ENCODE measurements around the gene CD34. TPM values are rescaled to one million over a fixed set of nuclear protein-coding genes. Genes with fewer than 3 reads are reported as not detected.

Gene CD34
- total RNA-seq, 2 donors from 2014 or later, result 8.3 to 15.2 TPM

DNA sequence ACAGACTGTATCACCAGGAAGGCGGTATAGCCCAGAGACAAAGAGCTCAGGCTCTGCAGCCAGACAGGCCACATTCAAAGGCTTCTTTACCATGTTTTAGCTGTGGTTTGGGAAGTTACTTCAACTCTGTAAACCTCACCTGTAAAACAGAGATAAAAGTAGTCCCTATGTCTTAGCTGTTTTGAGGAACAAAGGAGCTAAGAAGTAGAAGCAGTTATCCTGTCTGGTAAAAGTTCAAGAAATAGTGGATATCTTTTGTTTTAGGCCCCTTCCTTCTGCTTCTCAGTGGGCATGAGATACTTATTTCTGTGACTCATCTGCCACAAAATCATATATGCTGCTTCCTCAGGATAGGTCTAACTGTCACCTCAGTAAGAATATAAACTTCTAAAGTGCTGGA, 6.5 kb downstream of the CD34 start:
- DNase-seq (no peak), ATAC-seq (no peak)
- intact Hi-C loops (cut with DNase I, micrococcal nuclease), result no loop called here

DNA sequence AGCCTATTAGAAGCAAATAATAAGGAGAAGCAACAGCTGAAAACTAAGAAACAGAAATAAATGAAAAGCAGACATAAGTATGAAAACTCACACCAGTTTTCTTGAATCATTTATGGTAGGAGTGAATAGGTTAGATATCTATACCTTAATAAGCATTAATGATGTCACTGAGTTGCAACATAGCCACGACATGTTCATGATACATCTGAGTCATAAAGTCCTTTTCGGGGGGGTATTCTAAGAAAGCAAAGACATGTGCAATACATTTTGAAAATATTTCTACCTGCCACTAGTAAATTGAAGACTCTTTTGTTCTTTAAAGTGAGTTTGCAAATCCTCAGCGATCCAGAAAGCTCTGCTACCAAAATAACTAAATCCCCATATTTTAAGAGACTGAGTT, 7.2 kb downstream of the CD34 start:
- intact Hi-C loops (cut with DNase I, micrococcal nuclease), result no loop called here
- ATAC-seq, result no peak
- no peak for DNase-seq

DNA sequence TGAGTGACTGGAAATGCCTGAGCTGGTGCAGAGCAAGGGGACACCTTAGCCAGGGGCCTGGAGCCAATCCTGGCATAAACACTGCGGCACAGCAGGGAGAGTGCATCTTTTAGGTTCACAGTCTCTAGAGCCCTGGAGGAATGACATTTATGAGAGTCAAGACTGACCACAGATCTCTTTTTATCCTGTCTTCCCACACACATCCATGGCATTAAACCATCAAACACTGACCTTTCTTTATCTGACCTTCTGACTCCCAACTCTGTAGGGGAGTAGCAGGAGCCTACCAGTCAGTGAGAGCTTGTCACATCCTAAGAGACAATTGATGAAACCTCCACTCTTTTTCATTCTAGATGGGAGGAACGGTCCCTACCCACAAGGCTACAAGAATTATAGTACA, 7.9 kb downstream of the CD34 start:
- intact Hi-C loops (cut with DNase I, micrococcal nuclease), result no loop called here
- ATAC-seq (no peak), DNase-seq (no peak)

DNA sequence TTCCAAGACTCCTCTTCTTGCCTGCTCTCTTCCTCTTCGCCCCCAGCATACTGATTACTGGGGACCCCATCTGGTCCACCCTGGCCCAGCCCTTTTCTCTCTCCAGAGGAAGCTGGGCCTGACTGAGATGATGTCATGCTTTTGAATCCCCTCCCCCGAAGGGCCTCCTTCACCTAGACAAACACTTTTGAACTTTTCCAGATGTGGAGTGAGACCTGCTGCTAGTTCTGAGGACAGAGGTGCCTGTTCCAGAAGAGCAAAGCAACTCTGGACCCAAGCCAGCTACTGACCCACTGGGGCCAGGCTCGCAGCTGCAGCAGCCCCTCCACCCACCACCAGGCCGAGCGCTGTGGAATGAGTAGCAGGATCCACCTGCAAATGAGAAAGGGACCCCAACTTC, 8.4 kb downstream of the CD34 start:
- intact Hi-C loops (cut with DNase I, micrococcal nuclease), result no loop called here

DNA sequence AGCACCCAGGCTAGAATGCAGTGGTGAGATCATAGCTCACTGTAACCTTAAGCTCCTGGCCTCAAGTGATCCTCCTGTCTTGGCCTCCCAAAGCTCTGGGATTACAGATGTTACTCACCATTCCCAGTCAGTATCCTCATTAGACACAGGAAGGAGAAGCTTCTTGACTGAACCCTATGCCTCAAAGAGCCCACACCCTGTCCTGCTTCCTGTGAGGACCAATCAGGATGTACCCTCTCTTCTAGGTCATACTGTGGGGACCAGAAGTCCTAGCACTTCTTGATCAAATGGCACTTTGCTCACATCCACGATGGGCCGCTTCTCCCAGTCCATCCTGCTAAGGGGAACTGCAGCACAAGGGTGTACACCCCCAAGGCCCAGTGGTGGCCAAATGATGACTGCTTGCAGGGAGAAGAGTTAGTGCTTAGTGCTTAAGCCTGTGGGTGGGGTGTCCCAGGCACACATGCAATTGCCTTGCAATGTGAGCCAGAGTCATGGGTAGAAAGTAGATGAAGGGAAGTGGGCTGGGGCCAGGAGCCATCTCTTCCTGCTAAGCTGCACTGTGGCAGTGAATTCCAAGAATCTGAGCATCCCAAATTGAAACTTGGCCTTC, 9.8 kb downstream of the CD34 start:
- DNase-seq (no peak), ATAC-seq (no peak)
- intact Hi-C loops (cut with DNase I, micrococcal nuclease), result no loop called here

More for the DNA sequence above, 8.4 kb downstream of the CD34 start:
- ATAC-seq, result no peak
- DNase-seq, result no peak

DNA sequence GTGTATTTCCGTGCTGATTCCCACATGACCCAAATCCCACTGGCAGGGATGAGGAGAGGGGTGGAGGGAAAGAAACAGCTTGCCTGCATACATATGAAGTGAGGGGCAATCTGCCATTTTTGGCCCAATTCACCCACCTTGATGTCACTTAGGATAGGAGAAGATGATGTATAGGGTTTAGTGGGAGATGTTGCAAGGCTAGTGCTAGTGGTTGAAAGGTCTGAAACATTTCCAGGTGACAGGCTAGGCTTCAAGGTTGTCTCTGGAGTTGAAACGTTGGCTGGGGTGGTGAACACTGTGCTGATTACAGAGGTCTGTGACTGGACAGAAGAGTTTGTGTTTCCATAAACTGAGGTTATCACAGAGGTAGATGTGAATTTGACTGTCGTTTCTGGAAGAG, 12.1 kb downstream of the CD34 start:
- no peak for ATAC-seq
- intact Hi-C loops (cut with DNase I, micrococcal nuclease), result loop anchor here in 1 of 2 donors (10.0 kb wide), 1 partner anchor 66 kb away; no protein-coding TSS in a partner anchor
- DNase-seq, result no peak

DNA sequence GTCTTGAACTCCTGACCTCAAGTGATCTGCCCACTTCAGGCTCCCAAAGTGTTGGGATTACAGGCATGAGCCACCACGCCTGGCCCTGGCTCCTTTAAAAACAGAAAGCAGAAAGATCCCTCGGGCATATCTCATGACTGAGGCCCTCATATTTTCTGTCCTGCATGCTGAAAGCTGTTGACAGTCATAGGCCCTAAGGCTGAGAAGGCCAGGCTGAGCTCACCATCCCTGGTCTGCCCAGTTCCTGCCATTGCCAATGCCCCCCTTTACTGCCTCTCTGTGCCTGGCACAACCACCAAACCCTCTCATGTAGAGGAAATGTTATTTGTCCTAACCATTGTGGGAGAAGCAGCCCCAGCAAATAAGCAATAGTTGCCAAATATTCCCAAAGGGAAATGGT, 12.7 kb downstream of the CD34 start:
- intact Hi-C loops (cut with DNase I, micrococcal nuclease), result loop anchor here in 1 of 2 donors (10.0 kb wide), 1 partner anchor 67 kb away; no protein-coding TSS in a partner anchor
- ATAC-seq (no peak), DNase-seq (no peak)

DNA sequence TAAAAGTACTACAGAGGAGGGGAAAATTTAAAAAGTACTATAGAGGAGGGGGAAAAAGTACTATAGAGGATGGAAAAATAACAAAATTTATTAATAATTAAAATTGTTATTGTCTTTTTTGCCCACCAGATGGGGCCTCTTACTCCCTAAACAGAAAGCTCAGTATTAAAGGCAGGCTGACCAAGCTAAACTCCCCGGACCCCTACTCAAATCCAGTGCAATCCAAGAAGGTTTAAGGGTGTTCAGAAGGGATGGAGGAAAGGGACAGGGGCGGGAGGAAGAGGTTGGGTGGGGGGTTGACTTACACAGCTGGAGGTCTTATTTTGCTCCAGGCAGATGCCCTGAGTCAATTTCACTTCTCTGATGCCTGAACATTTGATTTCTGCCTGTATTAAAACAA, 13.7 kb downstream of the CD34 start:
- intact Hi-C loops (cut with DNase I, micrococcal nuclease), result loop anchor here in 1 of 2 donors (10.0 kb wide), 1 partner anchor 68 kb away; no protein-coding TSS in a partner anchor
- no peak for DNase-seq
- ATAC-seq, result no peak

DNA sequence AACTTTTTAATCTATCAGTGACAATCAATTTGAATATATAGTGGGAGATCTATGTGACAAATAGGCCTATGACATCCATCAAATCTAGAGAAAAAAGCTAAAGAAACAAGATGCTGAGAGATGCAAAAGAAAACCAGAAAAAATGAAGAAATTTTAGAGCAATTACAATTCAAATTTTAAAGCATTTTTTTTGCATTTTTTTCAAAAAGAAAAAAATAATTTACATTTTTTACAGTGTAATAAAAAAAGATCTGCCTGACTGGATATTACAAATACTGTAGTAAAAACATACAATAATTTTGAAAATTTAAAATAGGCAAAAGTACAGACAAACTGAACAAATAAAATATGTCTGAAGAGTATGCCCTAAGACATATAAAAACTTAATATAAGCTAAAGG, 14.4 kb downstream of the CD34 start:
- intact Hi-C loops (cut with DNase I, micrococcal nuclease), result loop anchor here in 1 of 2 donors (10.0 kb wide), 1 partner anchor 68 kb away; no protein-coding TSS in a partner anchor
- DNase-seq, result no peak
- ATAC-seq, result no peak

DNA sequence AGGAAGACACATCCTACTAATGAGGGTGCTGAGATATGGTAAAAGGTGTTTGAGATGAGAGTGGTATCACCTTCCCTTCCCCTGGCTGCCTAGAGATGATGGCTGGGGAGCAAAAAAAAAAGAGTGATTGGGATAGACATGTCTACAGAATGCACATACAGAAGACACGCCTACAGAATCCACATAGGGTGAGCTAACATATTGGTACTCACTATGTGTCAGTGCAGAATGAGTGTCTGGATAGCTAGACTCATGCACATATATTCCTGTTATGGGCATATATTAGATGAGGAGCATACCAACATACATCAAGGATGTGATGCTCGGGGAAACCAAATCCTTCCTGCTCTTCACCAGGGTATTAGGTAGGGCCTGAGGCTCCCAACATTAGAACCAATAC, 16.2 kb downstream of the CD34 start:
- intact Hi-C loops (cut with DNase I, micrococcal nuclease), result loop anchor here in 1 of 2 donors (10.0 kb wide), 1 partner anchor 70 kb away; no protein-coding TSS in a partner anchor
- ATAC-seq, result no peak

DNA sequence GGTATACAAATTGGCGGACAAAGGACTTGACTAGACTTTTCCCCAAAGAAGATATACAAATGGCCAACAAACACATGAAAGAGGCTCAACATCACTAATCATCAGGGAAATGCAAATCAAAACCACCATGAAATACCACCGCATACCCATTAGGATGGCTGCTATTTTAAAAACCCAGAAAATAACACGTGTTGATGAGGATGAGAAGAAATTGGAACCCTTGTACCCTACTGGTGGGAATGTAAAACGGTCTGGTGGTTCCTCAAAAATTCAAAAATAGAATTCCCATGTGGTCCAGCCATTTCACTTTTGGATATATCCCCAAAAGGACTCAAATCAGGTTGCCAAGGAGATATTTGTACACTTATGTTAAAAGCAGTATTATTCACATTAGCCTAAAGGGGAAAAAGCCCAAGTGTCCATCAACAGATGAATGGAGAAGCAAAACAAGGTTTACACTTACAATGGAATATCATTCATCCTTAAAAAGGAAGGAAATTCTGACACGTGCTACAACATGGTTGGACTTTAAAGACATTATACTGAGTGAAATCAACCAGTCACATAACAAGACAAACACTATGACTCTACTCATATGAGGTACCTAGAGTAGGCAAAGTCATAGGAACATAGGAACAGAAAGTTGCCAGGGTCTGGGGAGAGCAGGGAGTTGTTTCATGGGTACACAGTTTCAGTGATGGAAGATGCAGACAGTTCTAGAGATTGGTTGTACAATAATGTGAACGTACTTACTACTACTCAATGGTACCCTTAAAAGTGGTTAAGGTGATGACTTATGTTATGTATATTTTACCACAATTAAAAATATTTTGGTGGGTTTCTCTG, 17.0 kb downstream of the CD34 start:
- ATAC-seq (no peak), DNase-seq (no peak)
- intact Hi-C loops (cut with DNase I, micrococcal nuclease), result loop anchor here in 1 of 2 donors (10.0 kb wide), 1 partner anchor 71 kb away; no protein-coding TSS in a partner anchor

More for the DNA sequence above, 16.2 kb downstream of the CD34 start:
- DNase-seq, result no peak

DNA sequence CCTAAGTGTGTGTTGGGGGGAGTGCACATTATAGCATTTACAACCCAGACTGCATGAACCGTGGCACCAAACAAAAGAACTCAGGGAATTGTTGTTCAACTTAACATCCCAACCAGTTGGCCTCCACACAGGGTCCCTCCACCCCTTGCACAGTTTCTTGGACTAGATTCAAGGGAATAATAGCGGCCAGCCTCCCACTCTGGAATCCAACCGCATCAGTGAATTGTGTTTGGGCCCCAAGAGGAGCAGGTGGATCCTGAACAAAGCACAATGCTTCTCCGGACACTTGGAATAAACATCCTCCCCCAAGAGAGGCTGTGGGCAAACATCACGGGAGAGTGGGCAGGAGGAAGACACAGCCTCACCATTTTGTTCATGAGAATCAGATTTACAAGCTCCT, 18.2 kb downstream of the CD34 start:
- intact Hi-C loops (cut with DNase I, micrococcal nuclease), result loop anchor here in 1 of 2 donors (10.0 kb wide), 1 partner anchor 72 kb away; no protein-coding TSS in a partner anchor
- no peak for DNase-seq
- no peak for ATAC-seq

DNA sequence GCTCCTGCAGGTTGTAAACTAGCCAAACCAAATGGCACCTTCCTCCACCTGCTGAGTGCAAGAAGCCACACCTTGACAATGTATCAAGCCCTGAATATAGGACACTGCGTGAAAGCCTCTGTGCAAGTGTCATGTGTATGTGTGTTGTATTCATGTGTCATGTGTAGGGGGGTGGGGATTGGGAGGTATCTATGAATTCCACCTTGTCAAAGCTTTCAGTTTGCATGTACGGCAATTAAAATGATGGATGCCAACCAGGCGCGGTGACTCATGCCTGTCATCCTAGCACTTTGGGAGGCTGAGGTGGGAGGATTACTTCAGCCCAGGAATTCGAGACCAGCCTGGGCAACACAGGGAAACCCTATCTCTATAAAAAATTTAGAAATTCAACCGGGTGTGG, 19.8 kb downstream of the CD34 start:
- DNase-seq (no peak), ATAC-seq (no peak)
- intact Hi-C loops (cut with DNase I, micrococcal nuclease), result loop anchor here in 1 of 2 donors (10.0 kb wide), 1 partner anchor 74 kb away; no protein-coding TSS in a partner anchor

DNA sequence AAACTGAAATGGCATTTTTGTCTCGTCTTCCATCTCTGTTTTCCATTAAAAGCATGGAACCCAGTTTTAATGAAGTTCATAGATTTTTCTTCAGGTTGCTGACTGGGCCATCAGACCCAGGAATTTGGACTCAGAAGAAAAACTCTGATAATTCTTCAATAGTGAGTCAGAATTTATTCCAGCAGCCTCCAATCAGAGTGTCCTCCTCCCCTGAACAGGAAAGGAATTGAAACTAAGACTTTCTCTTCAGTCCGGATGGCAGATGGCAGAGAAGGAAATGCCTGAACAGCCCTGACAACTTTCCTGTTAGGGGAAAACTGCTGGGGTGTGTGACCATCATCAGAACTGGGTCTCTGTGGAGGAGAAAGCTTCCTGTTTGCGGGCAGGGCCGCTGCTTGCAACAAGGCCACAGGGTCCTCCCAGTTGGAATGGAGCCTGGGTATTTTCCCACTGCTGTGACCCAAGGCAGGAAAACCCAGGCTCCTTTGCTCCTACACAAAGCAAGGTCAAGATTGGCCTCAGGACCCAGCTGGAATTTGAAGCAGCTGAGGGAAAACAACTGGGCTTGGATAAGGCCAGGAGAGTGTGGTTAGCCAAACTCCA, 20.7 kb downstream of the CD34 start:
- intact Hi-C loops (cut with DNase I, micrococcal nuclease), result loop anchor here in 1 of 2 donors (10.0 kb wide), 1 partner anchor 75 kb away; no protein-coding TSS in a partner anchor
- peak; percentile 57 for ATAC-seq

DNA sequence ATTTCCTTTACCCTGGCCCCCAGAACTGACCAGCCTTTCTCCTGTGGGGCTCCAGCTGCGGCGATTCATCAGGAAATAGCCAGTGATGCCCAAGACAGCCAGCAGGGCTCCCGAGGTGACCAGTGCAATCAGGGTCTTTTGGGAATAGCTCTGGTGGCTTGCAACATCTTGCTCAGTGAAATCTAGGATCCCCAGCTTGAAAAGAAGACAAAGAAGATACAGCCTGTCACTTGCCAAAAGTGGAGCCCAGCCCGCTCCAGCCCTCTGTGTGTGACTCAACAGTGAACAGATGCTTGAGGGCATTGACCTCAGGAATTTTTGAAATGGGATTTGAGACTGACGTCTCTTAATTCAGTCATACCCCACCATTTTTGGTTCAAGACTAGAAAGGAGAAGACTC, 22.3 kb downstream of the CD34 start:
- intact Hi-C loops (cut with DNase I, micrococcal nuclease), result no loop called here
- no peak for DNase-seq
- no peak for ATAC-seq

More for the DNA sequence above, 20.7 kb downstream of the CD34 start:
- peak in 1 of 2 donors; percentile 54 for DNase-seq

DNA sequence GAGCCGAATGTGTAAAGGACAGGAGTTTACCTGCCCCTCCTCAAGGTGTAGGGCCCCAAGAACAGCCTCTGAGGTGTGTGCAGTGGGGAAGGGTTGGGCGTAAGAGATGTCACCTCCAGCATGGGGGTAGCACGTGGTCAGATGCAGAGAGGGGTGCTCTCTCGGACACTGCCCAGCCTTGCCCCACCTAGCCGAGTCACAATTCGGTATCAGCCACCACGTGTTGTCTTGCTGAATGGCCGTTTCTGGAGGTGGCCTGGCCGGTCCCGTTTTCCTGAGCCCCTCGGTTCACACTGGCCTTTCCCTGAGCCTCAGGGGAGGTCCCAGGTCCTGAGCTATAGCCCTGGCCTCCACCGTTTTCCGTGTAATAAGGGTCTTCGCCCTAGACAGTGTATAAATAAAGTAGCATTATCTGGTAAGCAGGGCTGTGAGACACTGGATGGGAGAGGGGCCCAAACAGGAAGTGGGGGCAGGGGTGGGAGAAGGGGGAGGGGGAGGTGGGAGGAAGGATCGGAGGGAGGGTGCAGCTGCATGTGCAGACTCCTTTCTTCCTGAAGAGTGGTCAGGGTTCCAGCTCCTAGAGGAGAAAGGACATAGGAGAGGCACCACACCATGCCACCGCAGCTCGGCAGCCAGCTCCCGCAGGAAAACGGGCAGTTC, 23.3 kb downstream of the CD34 start:
- DNase-seq, result no peak
- ATAC-seq, result no peak
- intact Hi-C loops (cut with DNase I, micrococcal nuclease), result loop anchor here in 1 of 2 donors (2.0 kb wide), 1 partner anchor 75 kb away; no protein-coding TSS in a partner anchor

DNA sequence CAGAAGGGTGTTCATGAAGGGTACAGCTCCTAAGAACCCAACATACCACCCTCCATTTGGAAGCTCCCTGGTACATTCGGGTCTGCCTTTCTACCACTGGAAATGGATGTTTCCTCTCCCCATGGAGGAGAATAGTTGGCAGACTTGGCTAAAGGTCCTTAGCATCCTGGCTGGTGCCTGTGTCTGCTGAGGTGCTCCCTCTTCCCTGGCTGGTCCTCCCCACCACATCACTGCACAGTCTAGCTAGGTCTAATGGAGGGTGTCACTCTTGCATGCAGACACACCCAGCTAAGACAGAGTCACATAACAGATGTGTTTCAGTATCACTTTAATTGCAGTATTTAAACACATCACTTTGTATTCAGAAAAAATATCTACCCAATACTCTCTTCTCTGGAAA, 24.7 kb downstream of the CD34 start:
- intact Hi-C loops (cut with DNase I, micrococcal nuclease), result loop anchor here in 1 of 2 donors (2.0 kb wide), 1 partner anchor 77 kb away; no protein-coding TSS in a partner anchor
- ATAC-seq, result no peak
- DNase-seq, result no peak

All from left colon (tissue), 2 donors.